Glomerular visceral epithelial cell (primary cell): Measurements from ENCODE around the gene EFNA4.

Source experiments
- DNase-seq: peaks from one replicate; pipeline ENCODE4 v3.0.0-alpha.2; 2016; ENCODE audit errors: extremely low spot score

EFNA4 gene

DNA sequence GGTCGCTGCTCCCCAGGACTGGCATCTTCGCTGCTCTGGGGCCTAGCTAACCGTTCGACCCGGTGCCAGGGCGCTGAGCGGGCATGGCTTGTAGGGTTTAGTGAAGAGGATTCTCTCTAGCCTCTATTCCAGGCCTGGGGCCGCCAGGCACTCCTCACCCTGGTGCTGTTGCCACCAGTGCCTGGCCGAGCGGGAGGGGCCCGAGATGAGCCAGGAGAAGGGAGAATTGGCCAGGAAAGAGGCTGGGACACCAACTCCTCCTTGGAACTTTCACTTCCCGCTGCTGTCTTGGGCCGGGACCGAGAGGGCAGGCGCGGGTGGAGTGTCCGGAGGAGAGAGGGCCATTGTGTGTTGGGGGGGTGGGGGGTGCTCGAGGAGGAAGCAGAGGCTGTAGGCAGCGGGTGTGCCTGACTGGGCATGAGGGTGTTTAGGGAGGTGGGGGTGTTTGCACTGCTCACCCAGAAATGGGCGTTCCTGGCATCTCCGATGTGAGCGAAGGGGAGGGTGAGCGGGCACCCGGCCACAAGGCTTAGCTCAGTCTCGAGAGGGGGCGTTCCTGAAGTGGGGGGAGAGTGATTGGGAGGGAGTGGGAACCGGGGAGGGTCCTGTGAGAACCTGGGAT lies 11.7 kb upstream of the EFNA4 start:
- DNase-seq, result peak; percentile 51

DNA sequence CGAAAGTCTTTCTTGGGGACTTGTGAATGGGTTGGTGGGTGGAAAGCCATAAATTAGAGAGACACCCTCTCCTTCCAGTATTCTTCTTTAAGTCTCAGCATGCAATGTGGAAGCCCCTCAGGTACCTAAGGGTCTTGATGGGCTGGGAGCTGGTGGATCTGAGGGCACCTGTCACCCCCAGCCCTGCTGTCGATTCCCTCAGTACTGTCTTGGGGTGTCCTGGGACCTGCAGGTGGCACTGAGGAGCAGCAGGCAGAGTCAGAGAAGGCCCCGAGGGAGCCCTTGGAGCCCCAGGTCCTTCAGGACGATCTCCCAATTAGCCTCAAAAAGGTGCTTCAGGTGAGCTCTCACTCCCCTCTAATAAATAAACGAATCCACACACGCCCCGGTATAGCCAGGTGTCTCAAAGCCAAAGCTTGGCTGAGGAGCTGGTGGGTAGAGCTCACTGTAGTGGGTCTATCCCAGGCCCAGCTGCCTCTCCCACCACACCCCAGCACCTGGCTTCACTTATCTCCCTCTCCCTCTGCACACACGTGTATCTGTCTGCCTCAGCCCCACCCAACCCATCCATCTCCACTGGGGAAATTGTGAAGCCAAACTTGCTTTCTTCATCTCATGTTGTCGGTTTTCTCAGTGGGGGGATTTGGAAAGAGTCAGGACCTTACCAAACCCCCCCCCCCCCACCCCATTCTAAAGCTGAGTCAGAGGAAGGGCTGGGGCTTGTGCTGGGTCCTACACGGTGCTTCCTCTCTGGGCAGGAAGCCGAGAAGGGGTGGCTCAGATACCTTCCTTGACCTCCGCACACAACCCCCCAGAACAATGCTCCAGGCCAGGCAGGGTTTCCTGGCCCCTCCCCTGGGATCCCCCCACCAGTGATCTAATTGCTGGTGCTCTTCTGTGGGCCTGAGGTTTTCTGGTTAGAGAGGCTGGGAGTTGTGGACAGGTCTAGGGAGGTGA lies 10.8 kb upstream of the EFNA4 start:
- DNase-seq, result peak; percentile 40

DNA sequence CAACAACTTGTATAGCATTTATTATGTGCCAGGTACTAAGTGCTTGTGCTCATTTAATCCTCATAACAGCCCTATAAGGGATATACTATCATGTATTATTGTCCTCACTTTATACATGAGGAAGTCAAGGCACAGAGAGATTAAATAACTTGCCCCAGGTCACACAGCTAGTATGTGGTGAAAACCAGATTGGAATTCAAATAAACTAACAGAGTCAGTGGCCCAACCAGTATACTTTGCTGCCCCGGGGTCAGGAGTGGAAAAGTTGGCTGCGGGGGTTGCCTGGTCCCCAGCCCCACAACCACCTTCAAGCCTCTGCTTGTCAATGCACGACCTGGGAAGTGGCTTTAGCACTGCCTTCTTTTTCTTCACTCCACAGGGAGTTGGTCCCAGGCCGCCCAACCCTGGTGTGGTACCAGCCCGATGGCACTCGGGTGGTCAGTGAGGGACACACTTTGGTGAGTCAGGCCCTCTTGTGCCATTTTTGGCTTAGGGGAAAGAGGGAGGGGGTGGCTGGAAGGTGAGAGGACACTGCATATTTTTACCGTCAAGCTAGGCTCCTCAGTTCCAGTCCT lies 9.9 kb upstream of the EFNA4 start:
- no peak for DNase-seq

DNA sequence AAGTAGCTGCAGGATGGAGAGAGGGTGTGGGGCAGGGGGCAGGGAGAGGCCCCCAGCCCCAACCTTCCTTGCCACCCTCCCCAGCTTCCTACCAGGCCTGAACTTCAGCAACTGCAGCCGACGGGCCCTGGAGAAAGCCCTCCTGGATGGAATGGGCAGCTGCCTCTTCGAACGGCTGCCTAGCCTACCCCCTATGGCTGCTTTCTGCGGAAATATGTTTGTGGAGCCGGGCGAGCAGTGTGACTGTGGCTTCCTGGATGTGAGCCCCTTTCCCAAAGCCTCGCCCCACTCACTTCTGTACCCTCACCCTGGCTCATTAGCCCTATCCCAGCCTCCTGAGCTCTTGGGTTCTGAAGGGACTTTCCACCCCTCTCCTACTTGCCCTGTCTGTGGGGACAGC lies 6.4 kb upstream of the EFNA4 start:
- DNase-seq, result no peak

DNA sequence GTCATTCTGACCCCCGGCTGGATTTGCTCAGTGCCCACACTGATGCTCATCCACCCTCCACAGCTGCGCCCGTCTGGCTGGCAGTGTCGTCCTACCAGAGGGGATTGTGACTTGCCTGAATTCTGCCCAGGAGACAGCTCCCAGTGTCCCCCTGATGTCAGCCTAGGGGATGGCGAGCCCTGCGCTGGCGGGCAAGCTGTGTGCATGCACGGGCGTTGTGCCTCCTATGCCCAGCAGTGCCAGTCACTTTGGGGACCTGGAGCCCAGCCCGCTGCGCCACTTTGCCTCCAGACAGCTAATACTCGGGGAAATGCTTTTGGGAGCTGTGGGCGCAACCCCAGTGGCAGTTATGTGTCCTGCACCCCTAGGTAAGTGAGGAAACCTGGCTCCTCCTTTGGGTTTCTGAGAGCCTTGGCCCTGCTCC lies 5.7 kb upstream of the EFNA4 start:
- DNase-seq, result no peak

DNA sequence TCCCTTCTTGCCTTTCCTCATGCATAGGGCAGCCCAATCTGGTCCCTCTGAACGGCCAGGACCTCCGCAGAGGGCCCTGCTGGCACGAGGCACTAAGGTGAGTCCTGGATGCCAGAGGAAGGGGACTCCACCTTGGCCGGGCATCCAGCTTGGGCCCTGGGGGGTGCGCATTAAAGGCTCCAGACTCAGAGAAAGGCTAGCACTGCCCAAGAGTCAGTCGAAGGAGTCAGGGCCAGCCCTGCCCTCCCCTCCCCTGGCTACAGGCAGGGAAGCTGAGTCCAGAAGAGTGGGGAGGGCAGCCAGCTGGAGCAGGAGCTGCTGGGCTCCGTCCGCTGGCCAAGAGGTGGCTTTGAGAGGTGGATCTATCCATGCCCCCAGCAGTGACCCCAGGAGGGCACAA lies 2.8 kb upstream of the EFNA4 start:
- DNase-seq, result no peak

DNA sequence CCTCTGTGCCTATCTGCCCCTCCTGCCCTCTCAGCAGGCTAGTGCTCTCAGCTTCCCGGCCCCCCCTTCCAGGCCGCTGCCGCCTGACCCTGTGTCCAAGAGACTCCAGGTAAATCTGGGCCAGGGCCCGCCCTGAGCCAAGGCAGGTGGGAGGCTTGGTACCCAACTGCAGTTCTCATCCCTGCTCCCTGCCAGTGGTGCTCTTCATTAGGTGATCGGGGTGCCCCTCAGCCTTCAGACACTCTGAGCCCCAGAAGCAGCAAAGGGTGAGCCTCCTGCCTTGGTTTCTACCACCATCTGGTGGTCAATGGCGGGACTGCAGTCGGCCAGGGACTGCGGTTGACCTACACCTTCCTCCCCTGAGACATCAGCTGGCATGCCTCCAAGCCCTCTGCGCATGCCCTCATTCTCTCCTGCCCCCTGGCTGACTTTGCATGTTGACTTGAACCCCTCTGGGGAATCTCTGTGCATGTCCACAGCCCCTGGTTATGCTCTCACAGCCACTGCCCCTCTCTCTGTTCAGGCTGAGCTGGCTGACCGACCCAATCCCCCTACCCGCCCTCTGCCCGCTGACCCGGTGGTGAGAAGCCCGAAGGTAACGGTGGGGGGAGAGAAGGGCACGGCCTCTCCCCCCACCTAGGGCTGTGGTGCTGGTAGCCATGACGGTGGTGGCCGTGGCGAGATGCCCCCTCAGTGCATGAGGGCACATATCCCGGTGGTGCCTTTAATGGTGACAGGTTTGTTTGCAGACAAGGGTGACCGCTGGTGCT lies 2.0 kb upstream of the EFNA4 start:
- DNase-seq, result peak; percentile 94

DNA sequence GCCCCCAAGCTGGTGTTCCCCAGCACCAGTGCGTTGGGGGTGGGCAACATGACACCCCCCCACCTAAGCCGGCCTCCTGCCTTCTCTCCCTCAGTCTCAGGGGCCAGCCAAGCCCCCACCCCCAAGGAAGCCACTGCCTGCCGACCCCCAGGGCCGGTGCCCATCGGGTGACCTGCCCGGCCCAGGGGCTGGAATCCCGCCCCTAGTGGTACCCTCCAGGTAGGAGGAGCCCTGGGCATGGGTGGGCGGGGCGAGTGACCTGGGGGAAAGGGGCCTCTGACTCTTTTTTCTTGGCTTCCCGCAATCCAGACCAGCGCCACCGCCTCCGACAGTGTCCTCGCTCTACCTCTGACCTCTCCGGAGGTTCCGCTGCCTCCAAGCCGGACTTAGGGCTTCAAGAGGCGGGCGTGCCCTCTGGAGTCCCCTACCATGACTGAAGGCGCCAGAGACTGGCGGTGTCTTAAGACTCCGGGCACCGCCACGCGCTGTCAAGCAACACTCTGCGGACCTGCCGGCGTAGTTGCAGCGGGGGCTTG lies 1.3 kb upstream of the EFNA4 start:
- no peak for DNase-seq

DNA sequence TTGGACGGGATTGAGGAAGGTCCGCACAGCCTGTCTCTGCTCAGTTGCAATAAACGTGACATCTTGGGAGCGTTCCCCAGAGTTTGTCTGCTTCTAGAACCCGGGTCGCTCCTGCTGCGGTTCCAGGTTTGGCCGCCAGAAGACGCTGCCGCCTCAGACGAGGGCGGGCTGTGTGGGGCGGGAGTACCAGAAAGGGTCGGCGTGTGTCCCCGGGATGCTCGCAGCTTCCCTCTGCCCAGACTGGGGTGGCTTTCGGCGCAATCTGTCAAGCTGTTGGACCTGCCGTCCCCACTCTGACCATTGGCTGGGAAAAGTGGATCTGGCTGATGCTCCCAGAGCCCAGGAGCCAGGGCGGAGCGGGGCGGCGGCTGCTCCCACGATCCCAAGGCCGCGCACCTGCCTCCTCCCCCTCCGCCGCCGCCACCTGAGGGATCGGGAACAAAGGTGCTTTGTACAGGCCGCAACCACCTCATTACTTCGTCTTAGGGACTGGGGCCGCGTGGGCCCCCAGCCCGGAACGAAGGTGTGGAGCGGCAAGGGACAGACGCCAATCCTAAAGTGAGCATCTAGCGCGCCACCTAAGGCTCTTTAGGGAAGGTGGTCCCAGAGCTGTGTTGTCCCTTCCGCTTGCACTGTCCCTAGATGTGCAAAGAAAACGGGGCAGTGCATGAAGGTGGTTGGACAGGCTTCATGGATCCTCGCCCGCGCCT lies 683 bp upstream of the EFNA4 start:
- DNase-seq, result no peak

DNA sequence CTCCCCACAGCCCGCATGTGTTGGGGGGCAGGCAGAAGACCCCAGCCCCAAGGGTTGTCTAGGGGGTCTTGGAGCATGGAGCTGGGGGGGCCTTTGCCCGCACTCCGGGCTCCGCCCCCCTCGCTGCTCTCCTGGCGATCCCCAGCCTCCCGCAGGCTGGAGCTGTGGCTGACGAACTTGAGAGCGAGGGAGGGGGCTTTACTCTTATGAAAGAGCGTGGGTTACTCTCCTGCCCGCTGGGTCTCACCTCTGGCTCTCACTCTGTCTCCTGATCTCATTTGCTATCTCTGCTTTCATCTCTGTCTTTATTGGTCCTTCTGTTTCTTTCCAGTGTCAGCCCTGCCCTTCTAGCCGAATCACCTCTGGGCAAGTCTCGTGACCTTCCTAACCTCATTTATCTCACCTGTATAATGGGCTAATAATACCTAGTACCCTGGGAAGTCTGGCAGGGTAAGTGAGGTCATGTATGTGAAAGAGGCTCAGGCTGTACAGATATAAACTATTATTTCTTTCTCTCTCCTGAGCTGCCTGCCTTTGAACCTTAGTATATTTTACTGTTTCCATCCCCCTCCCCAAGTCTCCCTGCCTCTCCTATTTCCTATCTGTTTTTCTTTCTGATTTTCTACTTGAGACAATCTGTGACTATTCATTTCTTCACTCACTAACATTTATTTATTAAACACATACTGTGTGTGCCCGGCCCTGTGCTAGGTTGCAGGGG lies 731 bp downstream of the EFNA4 start:
- peak; percentile 51 for DNase-seq

DNA sequence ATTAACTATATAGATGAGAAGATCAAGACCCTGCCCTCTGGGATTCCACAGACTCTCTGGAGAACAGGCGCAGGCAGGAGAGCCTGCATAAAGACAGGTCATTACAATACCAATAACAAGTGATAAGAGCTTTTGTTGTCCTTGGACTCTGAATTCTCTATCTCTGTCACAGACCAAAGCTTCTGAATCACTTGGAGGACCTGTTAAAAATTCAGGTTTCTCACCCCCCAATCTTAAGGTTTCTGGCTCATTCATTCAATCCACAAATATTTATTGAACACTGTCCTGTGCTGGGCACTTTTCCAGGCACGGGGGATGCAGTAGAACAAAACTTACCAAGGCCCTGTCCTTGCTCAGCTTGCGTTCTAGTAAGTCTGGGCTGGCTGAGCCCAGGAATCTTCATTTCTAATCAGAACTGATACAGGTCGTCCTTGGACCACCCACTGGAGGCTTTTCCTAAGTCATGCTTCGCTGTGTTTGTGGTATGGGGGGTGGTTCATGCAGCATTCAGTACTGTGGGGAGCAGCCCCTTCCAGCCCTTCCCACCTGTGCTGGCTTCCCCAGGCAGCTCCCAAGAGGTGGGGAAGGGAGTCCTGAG lies 1.4 kb downstream of the EFNA4 start:
- DNase-seq, result no peak

DNA sequence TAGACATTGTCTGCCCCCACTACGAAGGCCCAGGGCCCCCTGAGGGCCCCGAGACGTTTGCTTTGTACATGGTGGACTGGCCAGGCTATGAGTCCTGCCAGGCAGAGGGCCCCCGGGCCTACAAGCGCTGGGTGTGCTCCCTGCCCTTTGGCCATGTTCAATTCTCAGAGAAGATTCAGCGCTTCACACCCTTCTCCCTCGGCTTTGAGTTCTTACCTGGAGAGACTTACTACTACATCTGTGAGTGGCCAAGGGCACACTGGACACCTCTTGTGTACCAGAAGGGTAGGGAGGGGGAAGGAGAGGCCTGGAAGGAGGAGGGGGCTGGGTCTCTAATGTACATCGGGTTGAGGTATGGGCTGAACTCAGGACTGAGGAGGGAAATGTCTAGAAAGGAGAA lies 3.2 kb downstream of the EFNA4 start:
- no peak for DNase-seq

DNA sequence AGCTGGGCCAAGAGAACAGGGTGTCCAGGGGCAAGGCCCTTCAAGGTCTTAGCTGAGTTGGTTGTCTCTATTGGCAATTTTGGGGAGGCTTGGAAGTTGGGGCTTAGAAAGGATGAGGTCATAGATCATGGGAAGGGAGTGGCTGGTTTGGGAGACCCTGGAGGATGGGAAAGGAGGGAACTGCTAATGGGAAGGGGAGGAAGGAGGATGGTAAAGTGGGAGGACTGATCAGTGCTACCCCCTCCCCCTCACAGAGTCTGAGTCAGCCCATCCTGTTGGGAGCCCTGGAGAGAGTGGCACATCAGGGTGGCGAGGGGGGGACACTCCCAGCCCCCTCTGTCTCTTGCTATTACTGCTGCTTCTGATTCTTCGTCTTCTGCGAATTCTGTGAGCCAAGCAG lies 5.1 kb downstream of the EFNA4 start:
- no peak for DNase-seq

DNA sequence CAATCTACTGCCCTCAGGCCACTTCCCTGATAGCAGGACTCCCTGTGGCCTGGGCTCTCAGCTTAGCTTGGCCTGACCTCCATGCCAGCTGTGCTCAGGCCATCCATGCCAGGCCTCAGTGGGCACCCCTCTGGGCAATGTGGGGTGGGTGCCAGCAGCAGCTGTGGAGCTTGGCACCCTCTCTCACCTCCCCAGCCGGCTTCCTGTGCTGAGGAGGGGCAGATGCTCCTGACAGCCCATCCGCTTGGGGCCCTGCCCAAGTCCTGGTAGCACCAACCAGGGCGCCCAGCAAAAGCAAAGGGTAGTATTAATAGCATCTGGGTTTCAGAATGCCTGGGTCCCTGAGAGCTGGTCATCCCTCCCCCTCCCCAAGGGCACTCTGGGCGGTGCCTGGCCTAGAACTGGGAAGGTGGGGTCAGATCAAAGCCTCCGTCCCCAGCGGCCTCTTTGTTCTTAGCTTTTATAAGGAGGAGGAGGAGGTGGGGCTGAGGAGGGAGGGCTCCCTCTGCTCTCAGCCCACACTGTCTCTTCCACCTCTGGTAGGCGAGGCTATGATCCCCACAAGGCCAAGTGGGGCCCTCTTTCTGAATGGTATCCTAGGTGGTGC lies 6.1 kb downstream of the EFNA4 start:
- DNase-seq, result no peak

DNA sequence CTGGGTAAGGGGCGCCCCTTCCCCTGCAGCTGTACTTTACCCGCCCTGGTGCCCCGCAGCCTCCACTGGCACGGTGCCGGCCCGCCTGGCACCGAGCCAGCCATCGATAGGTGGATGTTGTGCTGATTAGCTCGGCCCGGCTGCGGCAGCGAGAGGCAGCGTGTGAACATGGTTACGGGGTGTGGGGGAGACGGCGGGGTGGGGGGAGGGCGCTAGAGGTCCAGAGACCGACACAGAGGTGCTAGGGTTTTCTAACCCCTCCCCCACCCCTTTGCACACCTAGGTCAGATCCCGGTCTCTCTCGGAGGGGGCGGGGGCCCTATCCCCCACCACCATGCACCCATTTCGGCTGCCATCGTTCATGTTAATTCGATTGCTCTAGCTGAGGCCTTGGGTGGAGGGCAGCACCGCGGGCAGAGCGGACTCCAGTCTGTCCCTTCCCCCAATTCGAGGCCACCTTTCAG lies 6.7 kb downstream of the EFNA4 start:
- DNase-seq, result no peak

DNA sequence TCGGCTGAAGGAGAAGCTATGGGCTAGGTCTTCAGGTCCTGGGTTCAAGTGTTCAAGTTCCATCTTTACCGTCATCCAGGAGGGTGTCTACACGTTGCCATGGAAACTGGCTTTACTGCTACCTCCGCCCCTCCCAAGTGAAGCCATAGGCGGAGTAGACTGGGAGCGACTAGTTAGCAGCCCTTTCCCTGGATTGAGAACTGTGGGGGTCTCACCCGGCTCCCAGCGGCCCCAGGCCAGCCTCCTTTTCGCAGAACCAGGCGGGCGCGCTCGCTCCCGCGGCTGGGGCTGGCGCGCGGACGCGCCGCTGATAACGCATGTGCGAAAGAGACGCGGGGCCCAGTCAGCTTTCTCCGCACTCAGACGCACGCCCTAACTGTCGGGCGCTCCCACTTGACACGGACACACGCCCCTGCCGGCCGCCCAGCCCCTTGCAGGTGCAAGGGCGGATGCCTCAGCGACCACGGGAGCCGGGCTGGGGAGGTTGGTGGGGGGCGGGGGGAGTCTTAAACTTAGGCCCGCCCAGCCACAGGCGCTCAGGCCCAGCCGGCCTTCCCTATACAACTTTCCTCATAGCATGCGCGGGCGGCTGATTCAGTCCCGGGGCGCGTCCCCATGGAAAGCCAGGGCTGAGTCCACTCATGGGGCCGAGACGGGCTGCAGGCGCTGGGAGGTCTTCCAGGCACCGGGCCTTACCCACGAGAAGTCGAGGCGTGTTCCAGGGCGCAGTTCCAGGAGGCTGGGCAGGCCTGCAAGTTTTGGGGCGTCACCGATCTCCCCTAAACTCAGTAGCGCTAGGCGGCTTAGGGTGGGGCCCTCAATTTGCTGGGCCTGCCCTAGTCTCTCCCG lies 7.4 kb downstream of the EFNA4 start:
- peak; percentile 60 for DNase-seq

DNA sequence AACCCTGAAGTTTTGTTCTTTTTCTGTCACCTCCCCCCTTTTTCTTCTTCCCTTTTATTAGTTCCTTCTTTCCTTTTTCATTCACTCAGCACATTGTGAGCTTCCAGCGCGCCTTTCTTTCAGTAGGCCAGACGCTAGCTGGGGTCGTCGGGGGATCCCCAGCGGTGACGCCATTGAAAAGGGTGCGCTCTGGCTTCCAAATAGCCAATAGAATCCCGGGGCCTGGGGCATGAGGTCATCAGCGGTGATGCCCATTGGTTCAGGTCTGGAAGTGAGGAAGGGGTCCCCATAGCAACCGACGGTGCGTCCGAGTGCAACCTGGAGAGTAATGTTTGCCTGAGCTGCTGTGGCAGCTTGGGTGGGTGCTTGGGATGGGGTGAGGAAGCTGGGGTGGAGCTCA lies 8.2 kb downstream of the EFNA4 start:
- DNase-seq, result no peak

DNA sequence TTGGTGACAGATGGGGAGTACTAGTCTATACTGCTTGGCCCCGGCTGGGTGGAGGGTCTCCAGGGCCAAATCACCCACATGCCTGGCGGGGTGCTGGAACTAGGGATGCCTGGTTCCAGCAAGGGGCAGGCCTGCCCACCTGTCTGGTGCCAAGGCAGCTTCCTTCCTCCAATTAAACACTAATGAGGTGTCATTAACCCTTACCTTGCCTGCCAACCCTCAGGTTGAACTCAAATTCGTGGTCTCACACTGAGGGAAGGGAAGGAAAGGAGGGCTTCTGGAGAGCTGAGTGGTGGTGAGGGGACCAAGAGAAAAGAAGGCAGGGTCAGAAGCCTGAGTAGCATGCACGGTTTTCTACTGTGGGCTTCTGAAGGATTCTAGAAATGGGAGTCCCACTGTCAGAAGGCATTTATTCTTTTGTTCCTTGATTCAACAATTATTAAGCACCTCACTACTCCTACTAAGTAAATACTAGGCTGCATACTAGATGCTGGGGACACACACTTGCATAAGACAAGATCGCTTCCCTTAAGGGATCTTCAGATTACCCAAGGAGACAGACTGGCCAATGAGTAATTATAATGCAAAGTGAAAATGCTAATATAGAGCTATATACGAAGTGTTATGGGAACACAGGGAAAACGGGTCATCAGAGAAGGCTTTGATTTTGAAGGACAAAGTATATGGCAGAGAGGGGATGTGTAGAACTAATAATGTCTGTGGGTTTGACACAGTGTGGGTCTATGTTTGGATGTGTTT lies 9.2 kb downstream of the EFNA4 start:
- DNase-seq, result no peak
